GM23248 (cell line): ENCODE measurements around the gene LTK.

Experiments
- EZH2 ChIP-seq: fragments of 200-600 bp; sonication (generic); IDR thresholded peaks from 2 replicates; pipeline ENCODE4 v1.6.1; 2018; ENCODE audit warnings: antibody characterized with exemption, mild to moderate bottlenecking; ENCODE audit not compliant: insufficient read depth, poor library complexity, severe bottlenecking
- EZH2phosphoT487 ChIP-seq: fragments of 200-600 bp; sonication (generic); IDR thresholded peaks from 2 replicates; pipeline ENCODE4 v1.6.1; 2018; ENCODE audit warnings: antibody characterized with exemption, moderate library complexity, mild to moderate bottlenecking, low read depth; ENCODE audit not compliant: insufficient read depth

GRCh38 chr15:41480396-41481140, 33.1 kb downstream of the LTK start:
- TF ChIP-seq EZH2phosphoT487 (no peak), EZH2 (no peak)
